Adrenal gland (tissue), 5 donors: Measurements from ENCODE around the gene PCDHGB6.
"Not testable (repeated sequence)": the region's sequence is repeated elsewhere in the genome, so short reads cannot be mapped to it uniquely, and the experiment has no call there.

Experiments
- POLR2A ChIP-seq, 2 donors: fragments of 450-650 bp; IDR thresholded peaks; one replicate each; pipeline ENCODE4 v1.6.1; 2017; ENCODE audit warnings: antibody characterized with exemption in 2 of 2, mild to moderate bottlenecking in 2 of 2, moderate library complexity in 1 of 2
- TF ChIP-seq, protein P1 (sequence below), 6 experiments: fragments of 450-650 bp in 4 of 6; fragments of 200-600 bp in 2 of 6; sonication (generic) in 1 of 6; IDR thresholded peaks; 1 replicate in 5 of 6; 2 replicates in 1 of 6; pipeline versions ENCODE4 v1.5.1 to v1.8.0; 2016 to 2021; ENCODE audit warnings: antibody characterized with exemption in 6 of 6, mild to moderate bottlenecking in 2 of 6, moderate library complexity in 1 of 6
- donor health status: DM: no; HTN: no; CAD: no.

DNA sequence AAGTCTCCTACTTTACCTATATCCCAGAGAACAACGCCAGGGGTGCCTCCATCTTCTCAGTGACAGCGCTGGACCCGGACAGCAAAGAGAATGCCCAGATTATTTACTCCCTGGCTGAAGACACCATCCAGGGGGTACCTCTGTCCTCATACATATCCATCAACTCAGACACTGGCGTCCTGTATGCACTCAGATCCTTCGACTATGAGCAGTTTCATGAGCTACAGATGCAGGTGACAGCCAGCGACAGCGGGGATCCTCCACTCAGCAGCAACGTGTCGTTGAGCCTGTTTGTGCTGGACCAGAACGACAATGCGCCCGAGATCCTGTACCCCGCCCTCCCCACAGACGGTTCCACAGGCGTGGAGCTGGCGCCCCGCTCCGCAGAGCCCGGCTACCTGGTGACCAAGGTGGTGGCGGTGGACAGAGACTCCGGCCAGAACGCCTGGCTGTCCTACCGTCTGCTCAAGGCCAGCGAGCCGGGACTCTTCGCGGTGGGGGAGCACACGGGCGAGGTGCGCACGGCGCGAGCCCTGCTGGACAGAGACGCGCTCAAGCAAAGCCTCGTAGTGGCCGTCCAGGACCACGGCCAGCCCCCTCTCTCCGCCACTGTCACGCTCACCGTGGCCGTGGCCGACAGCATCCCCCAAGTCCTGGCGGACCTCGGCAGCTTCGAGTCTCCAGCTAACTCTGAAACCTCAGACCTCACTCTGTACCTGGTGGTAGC lies 6.9 kb downstream of the PCDHGB6 start:
- not testable (repeated sequence) for TF ChIP-seq POLR2A (IDR thresholded peaks at IDR 0.05)
- TF ChIP-seq, protein P1, sequence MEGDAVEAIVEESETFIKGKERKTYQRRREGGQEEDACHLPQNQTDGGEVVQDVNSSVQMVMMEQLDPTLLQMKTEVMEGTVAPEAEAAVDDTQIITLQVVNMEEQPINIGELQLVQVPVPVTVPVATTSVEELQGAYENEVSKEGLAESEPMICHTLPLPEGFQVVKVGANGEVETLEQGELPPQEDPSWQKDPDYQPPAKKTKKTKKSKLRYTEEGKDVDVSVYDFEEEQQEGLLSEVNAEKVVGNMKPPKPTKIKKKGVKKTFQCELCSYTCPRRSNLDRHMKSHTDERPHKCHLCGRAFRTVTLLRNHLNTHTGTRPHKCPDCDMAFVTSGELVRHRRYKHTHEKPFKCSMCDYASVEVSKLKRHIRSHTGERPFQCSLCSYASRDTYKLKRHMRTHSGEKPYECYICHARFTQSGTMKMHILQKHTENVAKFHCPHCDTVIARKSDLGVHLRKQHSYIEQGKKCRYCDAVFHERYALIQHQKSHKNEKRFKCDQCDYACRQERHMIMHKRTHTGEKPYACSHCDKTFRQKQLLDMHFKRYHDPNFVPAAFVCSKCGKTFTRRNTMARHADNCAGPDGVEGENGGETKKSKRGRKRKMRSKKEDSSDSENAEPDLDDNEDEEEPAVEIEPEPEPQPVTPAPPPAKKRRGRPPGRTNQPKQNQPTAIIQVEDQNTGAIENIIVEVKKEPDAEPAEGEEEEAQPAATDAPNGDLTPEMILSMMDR (IDR thresholded peaks at IDR 0.05) = not testable (repeated sequence)
